Fibroblast of lung (primary cell): Measurements from ENCODE around the gene COL27A1.

Experiments used
- CTCF ChIP-seq, 2 donors: IDR thresholded peaks in 1 of 2; conservative IDR thresholded peaks in 1 of 2; 1 replicate in 1 of 2; 2 replicates in 1 of 2; pipeline ENCODE4 v1.5.1; 2011 to 2012; ENCODE audit warnings: low read length in 2 of 2, control low read depth in 1 of 2, inconsistent platforms in 1 of 2, low read depth in 1 of 2, mild to moderate bottlenecking in 1 of 2
- EZH2 ChIP-seq: IDR thresholded peaks from 2 replicates; pipeline ENCODE4 v1.5.1; 2012; ENCODE audit warnings: low read length, control low read depth, mild to moderate bottlenecking; ENCODE audit errors: missing control alignments

DNA sequence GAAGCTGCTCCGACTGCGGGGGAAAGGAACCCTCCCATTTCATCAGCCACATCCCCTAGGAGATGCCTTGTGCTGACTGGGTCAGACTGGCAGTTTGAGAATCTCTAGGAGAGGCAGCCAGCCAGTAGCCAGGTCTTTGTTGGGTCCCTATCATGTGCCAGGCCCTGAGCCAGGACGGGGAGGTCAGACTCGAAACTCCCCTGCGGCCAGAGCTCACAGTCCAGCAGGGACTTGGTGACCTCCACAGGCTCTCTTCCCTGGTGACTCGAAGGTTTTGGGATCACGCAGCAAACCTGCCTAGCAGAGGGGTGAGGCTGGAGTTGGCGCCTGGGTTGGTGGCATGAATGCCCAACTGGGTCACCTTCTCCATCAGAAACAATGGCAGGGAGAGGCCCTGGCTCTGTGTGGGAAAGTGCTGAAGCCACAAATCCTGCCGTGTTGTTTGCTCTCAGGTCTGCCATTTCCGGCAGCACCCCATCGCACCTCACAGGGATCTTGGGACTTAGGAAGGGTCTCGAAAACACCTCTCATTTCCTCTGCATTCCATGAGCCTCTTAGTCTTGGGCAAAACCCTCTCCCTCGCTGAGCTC is 153.1 kb downstream of the COL27A1 start:
- TF ChIP-seq CTCF (conservative IDR thresholded peaks at IDR 0.05 in 1 of 2, IDR thresholded peaks at IDR 0.05 in 1 of 2; ENCODE audit: low read depth in 1 of 2, low read length in 2 of 2) = no peak
- no peak for TF ChIP-seq EZH2
